ENCODE measurements around the gene TNFSF13B. TPM values are rescaled to one million over a fixed set of nuclear protein-coding genes. Genes with fewer than 3 reads are reported as not detected.
"Not testable (repeated sequence)": the region's sequence is repeated elsewhere in the genome, so short reads cannot be mapped to it uniquely, and the experiment has no call there.

The TNFSF13B gene, protein sequence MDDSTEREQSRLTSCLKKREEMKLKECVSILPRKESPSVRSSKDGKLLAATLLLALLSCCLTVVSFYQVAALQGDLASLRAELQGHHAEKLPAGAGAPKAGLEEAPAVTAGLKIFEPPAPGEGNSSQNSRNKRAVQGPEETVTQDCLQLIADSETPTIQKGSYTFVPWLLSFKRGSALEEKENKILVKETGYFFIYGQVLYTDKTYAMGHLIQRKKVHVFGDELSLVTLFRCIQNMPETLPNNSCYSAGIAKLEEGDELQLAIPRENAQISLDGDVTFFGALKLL
- 2.0 TPM for total RNA-seq

DNA sequence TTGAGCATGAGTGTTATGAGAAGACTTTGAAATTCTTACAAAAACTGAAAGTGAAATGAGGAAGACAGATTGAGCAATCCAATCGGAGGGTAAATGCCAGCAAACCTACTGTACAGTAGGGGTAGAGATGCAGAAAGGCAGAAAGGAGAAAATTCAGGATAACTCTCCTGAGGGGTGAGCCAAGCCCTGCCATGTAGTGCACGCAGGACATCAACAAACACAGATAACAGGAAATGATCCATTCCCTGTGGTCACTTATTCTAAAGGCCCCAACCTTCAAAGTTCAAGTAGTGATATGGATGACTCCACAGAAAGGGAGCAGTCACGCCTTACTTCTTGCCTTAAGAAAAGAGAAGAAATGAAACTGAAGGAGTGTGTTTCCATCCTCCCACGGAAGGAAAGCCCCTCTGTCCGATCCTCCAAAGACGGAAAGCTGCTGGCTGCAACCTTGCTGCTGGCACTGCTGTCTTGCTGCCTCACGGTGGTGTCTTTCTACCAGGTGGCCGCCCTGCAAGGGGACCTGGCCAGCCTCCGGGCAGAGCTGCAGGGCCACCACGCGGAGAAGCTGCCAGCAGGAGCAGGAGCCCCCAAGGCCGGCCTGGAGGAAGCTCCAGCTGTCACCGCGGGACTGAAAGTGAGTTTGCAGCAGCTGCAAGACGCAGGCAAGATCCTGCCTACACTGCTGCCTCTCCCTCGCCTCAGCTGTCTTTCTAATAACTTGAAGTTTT is at the start of gene TNFSF13B:
Gene TNFSF13B (plus strand): TSS at position 118 of the 728 bp plus-strand sequence. CDS start 178 bp downstream, at position 296.
- ATAC-seq = peak; percentile 23

DNA sequence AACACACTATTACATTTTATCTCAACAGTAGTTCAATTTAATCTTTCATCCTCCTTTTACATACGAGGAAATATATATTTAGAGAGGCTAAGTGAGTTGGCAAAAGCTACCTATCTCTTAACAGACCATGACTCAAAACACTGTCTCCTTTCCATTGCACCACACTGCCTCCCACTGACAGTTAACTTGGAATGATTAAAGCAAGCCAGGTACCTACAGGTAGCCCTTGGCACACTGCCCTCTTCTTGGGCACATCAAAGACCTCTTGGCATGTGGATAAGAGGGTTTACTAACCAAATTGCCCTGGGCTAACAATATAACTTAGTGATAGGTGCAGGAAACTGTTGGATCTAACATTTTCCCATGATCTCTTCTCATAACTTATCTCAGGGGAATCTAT is 49.5 kb upstream of the TNFSF13B start:
- ATAC-seq = peak; percentile 19

DNA sequence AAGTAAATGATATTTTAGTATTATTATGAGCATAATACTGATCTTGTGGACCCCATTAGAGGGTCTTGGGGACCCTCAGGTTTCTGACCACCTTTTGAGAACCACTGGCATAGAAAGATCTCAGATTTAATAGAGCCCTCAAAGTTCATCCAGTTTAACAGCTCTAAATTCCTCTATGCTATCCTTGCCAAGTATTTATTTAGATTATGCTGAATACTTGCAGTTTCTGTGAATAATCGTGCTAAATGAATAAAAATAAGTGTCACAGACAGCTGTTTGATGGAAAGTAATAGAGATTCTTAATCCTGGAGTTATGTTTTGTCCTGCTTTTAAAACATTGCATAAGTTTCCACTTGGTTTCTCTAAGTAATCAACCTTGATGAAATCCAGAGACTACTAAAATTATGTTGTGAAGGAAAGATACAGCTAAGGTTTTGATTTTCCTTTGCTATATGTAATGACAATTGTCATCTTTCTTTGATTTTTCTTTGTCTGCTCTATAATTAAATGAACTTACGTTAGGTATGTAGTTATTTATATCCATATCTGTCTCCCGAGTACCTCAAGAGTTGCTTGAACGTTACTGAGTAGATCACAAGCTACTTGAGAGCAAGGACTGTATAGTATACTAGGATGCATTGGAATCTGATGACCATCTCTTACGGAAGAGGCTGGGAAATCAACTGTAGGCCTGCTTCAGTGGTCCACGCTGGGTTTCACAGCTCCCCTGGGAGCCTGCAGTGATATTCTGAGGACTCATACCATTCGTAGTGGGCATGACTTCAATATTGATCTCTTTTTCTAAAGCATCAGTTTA is 45.6 kb upstream of the TNFSF13B start:
- no peak for ATAC-seq

DNA sequence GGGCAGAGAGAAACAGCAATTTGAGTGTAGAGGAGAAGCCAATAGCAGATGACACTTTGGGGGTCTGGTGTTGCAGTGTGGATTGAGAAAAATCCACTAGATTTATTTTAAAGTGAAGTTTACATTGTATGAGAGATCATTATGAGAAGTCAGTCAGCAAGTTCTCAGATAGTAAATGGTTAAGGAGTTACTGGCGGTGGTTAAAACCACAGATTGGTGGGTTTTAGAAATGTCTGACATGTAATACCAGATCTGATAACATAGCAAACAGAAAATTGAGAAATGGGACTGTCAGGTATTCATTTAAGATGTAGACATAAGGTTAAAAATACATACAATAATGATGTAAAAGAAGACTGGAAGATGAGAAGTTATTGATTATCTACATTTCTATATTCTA is 44.1 kb upstream of the TNFSF13B start:
- no peak for ATAC-seq

DNA sequence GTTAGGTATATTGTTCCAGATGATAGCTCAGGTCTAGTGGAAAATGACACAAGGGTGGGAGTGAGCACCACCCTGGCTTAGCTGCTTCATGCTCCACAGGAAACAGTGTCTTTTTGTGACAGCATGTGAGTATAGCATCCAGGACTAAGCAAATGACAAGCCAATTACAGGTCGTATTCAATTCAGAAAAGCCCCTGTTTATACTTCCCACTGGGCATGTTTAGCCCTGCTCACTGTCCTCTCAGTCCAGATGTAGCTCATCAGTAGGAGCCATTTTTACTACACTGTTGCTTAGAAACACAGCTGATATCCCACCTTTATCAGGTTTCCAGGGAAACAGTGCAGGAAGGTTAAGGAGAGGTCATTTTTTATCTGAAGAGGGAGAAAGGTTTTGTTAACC is 43.3 kb upstream of the TNFSF13B start:
- ATAC-seq = no peak

DNA sequence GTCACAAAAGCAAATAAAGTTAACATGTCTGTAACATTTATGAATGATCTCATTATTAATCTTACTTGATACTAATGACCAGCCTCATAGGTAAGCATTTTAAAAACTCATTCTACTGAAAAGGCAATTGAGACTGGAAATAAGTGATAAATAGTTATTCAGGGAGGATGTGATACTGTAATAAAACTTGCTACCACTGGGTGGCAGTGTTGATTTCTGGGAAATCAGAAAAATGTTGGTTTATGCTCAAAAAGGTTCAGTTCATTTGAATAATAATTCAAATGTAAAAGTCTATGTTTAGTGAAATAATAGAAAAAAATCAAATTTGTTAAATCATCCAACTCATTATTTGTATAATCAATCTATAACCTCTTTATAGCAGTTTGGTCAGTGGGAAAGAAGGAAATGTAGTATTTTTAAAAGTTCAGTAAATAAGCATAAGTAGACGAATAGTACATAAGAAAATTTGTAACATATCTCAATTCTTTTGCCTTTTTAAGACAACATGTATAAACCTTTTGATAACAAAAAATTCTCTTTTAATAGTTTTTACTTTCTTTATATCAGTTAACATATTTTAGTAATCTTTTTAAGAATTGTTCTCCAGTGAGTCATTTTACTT is 41.8 kb upstream of the TNFSF13B start:
- no peak for ATAC-seq

DNA sequence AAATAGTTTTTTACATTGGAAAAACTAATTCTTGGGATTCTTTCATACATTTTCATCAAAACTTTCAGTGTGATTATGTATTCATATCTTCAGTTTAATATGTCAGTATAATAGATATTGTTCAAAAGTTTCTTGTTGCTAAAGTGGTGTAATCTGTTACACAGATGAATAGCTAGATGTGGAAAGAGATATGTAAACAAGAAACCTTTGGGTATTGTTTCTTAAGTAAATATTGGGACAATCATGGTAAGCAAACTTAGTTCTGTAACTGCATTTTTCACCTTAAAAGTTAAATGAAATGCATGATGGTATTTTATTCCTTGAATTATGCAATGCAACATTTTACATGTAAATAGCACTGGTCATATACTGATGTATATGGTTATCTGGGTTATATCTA is 39.1 kb upstream of the TNFSF13B start:
- no peak for ATAC-seq

DNA sequence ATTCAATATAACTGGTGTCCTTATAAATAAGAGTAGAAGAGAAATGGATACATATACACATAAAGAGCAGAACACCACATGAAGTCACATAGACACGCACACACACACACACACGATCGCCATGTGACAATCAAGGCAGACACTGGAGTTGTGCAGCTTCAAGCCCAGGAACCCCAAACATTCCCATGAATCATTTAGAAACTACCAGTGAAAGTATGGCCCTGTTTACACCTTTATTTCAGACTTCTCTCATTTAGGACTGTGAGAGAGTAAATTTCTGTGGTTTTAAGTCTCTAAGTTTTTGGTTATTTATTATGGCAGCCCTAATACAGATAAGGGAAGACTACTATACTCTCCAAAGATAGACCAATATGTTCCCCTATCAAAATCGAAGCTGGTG is 20.4 kb upstream of the TNFSF13B start:
- ATAC-seq = no peak

DNA sequence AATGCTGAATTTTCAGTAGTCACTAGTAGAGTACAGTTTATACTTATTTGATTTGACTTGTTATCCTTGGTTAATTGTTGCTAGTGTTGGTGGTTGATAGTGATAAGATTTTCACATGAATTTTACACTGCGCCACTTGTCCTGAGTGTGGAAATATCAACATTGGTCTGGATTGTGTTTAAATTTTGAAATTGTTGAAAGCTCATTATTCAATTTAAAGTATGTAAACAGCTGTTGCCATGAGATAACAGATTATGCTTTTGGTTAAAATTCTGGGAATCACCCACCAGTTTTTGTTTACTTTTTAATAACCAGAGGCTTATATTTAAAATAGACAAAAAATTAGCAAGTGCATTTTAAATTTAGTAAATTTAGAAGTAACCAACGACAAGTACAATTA is 12.3 kb upstream of the TNFSF13B start:
- no peak for ATAC-seq

DNA sequence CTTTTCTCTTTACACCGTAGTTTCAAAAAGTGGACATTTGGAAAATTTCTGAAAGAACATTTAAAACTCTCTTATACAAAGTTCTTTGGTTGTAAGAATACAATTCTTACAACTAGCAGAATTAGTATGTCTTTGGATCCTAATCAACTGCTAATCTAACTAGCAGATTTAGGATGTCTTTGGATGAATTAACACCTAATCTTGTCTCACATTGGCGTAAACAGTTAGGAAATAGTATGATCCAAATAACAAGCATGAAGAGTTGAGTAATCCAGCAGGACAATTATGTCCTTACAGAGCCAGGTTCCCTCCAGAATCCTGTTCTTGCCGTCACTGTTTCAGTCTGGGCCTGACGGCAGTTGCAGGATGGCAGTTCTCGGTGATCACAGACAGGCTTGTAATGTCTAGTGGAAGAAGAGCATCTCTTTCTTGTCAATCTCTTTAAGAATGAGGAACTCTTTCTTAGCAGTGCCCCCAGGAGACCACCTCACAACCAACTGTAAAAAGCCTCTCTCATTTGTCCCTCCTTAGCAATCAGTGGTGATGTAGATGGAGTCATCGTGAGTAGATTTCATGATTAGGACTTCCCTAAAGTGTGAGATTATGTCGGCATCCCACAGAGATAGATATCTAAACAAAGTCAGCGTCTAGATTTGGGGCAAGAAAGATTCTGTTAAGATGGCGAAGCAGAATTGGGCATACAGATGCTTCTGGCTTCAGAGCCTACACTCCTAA is 5.7 kb upstream of the TNFSF13B start:
- ATAC-seq = no peak

DNA sequence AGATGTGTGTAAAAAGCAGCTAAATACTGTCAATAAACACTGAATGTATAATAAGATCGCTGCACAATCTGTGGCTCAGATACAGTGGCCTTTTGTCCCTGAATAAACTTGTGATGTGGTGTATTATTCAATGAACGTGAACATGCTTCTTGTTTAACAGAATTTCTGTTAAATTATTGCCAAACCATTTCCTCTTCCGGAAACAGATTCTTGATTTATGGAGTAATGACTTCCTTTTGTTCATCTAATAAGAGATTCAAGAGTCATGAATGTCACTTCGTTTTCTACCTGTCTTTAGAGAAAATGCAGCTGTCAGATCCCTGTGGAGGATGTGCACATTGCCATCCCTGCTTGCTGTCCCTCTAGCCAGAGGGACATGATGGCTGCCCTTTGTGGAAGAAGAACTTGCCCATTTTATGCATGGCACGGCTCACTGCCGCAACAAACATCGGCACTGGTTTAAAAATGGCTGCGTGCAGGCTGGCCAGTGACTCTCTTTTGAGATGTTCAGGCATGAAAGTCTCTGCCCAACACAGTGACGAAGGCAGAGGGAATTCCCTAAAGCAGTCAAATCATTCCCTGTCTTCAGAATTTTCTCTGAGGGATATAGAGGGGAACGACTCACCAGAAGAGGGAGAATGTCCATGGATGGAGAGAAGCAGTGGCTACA is 3.1 kb upstream of the TNFSF13B start:
- no peak for ATAC-seq

DNA sequence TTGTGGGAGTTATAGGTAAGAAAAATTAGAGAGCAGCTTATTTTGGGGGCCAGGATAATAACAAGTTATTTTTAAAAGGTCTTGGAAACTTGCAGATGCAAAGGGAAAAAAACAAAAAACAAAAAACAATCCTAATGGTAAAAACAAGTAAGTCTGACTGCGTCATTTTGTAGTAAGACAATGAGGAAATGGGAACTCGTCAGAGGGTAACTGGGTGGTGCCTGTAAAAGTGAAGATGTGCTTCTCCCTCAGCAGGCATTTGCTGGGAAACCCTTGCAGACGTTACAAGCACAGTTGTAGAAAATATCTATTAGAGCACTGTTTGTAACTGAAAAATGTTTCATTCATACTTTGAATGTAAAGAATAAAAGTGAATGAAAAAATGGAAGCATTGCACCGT is 2.2 kb upstream of the TNFSF13B start:
- no peak for ATAC-seq

DNA sequence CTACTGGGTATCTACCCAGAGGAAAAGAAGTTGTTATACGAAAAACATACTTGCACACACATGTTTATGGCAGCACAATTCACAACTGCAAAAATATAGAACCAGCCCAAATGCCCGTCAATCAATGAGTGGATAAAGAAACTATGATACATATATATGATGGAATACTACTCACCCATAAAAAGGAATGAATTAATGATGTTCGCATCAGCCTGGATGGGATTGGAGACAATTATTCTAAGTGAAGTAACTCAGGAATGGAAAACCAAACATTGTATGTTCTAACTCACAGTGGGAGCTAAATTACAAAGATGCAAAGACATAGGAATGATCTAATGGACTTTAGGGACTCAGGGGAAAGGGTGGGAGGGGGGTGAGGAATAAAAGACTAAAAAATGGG is 1.7 kb upstream of the TNFSF13B start:
- ATAC-seq = not testable (repeated sequence)

DNA sequence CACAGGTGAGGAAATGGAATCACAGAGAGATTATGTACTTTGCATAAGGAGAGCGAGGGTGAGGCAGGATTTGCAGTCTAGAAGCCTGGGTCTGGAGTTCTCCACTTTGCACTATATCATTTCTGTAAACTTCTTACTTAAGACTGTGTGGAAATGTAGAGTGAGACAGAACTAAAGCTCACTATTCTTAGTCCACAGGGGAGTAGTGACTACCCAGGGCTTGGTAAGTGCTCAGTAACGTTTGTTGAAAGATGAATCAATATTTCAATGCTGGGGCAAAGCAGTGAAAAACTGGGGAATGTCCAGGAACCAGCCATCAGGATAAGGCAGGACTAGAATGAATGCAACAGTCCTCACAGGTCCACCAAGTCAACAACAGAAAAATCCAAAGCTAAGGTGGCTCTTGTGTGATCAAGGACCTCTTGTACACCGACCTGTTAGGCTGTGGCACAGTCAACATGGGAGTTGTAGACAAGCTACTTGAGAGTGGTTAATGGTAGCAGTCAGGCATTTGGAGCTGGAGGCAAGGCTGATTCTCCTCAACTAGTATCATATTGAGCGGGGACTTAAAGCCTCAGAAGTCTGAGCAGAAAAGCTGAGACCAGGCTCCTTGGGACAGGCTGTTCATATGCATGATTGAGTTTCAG is 929 bp upstream of the TNFSF13B start:
- peak; percentile 13 for ATAC-seq

DNA sequence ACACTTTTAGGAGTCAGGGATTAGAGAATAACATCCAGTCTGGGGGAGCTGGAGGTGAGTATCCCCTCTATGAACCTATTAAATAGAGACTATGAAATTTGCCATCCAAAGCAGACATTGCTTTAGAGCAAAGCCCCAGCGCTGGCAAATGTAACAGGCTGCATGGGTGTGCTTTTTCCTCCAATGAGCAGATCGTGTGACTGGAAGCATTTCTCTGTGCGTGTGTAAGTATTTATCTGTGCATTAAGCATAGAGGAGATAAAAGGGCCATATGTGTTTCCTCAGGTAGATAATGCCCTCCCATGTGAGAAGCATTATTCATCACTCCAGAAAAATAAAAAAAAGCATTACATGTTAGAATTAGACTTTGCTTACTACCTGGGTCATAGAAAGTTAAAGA is 924 bp downstream of the TNFSF13B start:
- no peak for ATAC-seq

DNA sequence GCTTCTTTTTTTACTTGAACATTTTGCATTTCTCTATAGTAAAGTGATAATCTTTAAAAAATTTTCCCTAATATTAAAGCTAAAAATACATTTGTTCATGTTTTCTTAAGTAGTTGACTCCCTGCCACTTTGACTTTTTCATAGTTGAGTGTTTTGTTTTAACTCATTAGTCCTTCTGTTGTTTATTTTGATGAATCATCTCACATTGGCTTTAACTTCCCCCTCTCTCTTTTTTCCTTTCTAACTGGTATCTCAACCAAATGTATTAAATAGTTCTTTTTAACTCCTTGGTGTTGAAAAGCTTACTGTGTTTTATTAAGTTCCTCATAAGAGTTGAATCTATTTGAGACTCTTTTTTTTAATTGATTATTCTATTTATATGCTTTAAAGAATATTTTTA is 2.8 kb downstream of the TNFSF13B start:
- no peak for ATAC-seq

DNA sequence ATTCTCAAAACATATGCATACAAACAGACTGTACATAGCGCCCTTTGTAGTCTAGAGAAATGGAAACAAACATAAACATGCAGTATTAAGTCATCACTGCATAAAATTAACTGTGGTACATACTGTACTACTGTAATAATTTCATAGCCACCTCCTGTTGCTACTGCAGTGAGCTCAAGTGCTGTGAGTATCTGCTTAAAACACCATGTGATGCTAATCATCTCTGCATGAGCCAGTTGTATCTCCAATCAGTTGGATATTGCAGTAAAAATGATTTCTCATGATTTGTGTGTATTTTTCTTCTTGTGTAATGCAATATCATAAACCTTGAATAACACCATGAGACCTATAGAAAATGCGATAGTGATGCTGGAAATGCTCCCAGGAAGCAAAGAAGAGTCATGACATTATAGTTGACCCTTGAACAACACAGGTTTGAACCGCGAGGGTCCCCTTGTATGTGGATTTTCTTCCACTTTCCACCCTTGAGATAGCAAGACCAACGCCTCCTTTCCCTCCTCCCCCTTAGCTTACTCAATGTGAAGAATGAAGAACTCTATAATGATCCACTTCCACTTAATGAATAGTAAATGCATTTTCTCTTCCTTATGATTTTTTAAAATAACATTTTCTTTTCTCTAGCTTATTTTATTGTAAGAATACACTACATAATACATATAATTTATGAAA is 4.1 kb downstream of the TNFSF13B start:
- no peak for ATAC-seq

DNA sequence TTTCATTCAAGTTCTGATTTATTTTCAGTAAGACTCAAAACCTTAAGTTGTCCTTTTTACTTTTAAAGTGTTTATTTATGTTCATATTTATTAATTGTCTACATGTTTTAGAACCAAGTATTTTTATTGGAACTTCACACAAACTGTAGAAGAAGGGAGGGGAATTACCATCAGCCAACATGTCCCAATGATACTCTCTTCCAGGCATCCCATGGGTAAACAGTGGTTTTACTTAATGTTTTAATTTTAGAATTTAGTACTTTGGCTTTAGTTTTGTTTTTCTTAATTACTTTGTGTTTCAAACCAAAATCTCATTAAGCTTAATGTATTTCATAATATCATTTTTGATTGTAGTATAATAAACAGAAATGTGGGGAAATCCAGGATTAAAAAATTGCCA is 5.2 kb downstream of the TNFSF13B start:
- no peak for ATAC-seq

DNA sequence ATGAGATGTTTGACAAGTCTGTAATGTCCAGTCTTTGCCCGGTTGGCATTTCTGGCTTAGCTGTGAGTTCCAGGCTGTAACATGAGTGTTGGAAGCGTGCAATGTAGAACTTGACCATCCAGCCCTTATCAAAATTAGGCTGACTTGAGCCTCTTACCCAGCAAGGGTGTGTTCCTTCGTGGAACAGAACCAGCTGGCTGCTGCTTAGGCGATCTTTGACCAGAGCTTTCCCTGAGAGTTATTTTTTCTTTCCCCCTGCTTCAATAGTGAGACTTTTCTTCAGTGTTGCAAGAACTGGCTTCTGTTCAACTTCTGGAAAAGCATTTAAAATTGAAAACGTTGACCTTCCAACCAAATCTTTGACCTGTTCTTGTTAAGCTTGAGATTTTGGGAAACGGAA is 6.5 kb downstream of the TNFSF13B start:
- no peak for ATAC-seq

DNA sequence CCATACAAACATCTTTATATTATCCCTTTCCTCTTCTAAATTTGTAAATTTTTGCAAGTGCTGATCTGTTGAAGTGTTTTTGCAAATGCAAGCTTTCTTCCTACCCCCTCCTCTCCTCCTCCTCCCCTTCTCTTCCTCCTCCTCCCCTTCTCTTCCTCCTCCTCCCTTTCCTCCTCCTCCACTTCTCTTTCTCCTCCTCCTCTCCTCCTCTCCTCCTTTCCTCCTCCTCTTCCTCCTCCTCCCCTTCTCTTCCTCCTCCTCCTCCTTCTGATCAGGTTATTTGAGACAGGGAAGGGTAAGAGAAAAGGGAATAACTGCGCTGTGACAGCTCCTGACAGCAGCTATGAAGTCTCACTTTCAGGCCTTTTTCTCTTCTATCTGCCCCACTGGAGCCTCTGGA is 8.9 kb downstream of the TNFSF13B start:
- ATAC-seq = no peak

DNA sequence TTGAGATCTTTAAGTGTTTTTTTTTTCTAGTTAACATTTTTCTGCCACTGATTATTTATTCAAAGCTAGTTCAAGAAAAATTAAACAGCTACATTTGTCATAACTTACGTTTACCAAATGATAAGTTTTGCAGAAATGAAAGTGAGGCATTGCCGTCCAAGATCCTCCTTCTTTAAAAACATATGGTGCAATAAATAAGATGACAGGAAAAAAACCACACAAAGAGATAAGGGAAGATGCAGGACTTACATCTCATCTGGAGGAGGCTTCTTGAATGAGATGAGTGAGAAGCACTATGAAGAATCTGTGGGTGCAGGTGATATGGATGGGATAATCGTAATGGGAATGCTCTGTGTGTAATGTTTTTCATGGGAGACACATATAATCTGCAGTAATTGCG is 12.4 kb downstream of the TNFSF13B start:
- ATAC-seq = no peak

Measured in esophagus mucosa (tissue), 1 donor.